PFSK-1 (cell line): ENCODE results near the gene CCDC33.

Experiments
- SIN3A ChIP-seq: IDR thresholded peaks from 2 replicates; pipeline ENCODE4 v1.6.1; 2012; ENCODE audit warnings: mild to moderate bottlenecking, low read length, moderate library complexity, borderline replicate concordance; ENCODE audit not compliant: insufficient read depth
- TF ChIP-seq, protein P1 (sequence below), 2 experiments: IDR thresholded peaks; 2 replicates each; pipeline versions ENCODE4 v1.6.1 to v1.8.0; 2011 to 2012; ENCODE audit warnings: low read depth in 2 of 2, low read length in 2 of 2, control low read depth in 1 of 2, inconsistent platforms in 1 of 2, mild to moderate bottlenecking in 1 of 2, moderate library complexity in 1 of 2; ENCODE audit not compliant: insufficient read depth in 1 of 2

DNA sequence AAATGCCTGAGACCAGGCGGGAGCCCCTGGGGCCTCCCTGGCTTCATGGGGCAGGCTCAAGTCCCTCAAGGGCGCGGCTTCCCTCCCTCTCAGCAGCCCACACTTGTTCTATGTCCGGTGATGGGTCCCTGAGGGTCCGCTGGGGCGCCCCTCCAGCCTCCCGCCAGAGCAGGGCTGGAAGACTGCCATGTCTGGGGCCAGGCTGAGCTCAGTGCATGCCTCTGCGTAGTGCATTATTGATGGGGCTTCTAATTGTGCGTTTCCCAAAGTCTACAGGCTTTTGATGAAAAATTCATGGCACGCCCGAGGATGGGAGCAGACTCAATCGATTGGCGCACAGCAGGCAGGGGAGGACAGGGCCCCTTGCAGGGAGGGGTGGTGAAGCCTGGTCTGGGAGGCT lies 80.0 kb downstream of the CCDC33 start:
- TF ChIP-seq, protein P1, sequence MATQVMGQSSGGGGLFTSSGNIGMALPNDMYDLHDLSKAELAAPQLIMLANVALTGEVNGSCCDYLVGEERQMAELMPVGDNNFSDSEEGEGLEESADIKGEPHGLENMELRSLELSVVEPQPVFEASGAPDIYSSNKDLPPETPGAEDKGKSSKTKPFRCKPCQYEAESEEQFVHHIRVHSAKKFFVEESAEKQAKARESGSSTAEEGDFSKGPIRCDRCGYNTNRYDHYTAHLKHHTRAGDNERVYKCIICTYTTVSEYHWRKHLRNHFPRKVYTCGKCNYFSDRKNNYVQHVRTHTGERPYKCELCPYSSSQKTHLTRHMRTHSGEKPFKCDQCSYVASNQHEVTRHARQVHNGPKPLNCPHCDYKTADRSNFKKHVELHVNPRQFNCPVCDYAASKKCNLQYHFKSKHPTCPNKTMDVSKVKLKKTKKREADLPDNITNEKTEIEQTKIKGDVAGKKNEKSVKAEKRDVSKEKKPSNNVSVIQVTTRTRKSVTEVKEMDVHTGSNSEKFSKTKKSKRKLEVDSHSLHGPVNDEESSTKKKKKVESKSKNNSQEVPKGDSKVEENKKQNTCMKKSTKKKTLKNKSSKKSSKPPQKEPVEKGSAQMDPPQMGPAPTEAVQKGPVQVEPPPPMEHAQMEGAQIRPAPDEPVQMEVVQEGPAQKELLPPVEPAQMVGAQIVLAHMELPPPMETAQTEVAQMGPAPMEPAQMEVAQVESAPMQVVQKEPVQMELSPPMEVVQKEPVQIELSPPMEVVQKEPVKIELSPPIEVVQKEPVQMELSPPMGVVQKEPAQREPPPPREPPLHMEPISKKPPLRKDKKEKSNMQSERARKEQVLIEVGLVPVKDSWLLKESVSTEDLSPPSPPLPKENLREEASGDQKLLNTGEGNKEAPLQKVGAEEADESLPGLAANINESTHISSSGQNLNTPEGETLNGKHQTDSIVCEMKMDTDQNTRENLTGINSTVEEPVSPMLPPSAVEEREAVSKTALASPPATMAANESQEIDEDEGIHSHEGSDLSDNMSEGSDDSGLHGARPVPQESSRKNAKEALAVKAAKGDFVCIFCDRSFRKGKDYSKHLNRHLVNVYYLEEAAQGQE (IDR thresholded peaks at IDR 0.05; ENCODE audit: insufficient read depth in 1 of 2, low read depth in 2 of 2, low read length in 2 of 2): no peak
- TF ChIP-seq SIN3A: no peak
